DMS153 (cell line): ENCODE results near the gene STX8.

Experiments used
- DNase-seq: peaks from one replicate; lab custom pipeline; 2025; lab: John Stamatoyannopoulos, UW

The STX8 gene

DNA sequence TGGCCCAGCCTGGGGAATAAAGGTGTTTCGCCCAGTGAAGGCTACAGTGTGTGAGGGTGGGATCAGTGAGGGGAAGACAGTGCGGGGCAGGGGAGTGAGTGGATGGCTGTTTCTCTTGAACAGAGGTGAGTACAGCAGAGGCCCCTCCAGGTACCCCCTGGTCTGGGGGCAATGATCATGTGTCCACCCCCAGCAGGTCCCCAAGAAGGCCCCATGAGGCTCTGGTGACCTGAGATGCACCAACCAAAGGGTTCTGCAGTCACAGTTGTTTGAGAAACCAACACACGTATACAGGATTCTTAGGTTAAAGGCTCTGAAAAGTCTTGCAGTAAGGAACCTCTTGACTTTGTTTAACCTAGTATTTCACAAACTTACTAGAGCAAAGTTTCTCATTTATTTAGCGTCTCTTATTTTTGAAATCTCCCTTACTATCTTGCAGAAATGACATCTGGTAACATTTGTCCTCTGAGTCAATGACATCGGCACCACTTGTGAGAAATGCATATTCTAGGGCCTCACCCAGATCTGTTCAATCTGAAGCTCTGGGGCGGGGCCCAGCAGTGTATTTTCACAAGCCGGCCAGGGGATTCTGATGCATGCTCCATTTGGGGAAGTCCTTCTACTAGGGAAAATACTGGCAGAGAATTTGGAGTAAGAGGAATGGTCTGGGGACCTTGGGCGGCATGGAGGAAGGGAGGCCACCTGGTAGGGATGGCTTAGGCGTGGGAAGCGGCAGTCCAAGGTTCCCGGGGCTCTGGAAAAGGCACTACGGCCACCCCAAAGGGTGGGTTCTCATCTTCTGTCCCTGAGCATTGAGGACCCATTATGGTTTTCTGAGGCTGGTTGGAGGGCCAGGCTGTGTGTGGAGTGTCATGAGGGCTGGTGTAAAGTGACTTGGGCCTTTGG lies 337.0 kb downstream of the STX8 start:
- no peak for DNase-seq

DNA sequence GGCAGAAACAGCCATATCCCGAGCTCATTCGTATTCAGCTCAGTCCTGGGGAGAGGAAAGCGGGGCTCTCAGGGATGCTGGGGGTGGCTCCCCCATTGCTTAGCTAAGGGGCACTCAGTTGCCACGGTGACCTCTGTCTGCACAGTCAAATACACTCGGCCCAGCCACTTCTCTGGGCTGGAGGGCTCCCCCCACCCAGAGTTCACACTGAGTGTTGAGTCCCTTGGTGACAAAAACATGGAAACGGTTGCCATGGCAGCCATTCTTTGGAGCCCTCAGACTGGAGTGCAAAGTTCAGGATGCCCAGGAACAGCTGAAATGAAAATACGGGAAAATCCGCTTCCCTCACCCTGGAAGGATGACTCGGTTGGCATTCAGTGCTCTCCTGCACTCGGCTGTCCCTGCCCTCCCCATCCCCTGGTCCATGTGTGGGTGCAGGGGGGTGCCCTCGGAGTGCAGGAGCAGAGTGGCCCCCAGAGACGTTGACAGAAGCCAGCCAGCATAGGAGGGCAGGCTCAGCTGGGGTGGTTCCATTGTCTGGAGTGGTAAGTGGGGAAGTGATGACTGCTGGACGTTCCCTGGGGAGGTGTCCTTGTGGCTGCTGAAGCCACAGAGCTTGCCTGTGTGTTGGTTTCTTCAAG lies 337.8 kb downstream of the STX8 start:
- DNase-seq, result no peak

DNA sequence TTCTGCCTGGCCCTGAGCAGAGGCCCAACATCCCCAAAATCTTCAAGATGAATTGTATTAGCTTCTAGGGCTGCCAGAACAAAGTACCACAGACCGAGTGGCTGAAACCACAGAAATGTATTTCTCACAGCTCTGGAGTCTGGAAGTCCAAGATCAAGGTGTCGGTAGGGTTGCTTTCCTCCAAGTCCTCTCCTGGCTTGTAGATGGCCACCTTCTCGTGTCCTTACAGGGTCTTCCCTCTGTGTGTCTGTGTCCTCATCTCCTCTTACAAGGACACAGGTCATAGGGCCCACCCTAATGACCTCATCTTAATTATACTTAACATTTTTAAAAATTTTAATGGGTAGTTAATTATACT lies 338.6 kb downstream of the STX8 start:
- no peak for DNase-seq

DNA sequence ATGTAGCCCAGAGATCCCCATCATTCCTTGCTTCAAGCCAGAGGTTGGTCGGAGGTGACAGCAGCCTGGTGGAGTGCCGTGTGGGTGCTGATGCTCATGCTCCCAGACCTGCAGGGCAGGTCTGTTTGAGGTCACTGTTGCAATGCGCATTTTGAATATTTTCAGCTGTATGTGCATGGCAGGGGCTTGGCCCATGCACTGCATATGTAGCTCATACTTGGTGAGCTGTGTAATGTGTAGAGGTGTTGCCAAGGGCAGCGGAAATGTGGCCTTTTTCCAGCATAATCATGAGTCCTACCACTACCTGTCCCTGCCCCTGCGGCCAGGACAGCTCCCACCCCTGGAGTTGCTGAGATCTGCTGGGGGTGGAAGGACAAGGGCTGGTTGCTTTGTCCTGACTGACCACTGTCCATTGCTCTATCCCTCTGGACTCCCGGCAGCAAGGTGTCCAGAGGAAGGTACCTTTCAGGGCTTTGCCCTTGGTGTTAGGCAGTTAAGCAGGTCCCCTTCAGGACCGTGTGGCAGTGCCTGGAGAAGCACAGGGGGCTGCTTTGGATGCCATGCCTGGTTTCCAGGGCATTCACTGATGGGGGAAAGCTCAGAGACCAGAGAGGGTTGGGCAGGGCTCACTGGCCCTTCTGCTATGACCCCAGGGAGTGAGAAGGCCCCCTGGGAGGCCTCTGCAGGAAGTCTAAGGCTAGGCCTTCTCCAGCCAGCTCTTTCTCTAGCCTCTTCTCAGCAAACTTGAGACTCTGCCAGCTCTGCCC lies 339.2 kb downstream of the STX8 start:
- DNase-seq, result no peak

DNA sequence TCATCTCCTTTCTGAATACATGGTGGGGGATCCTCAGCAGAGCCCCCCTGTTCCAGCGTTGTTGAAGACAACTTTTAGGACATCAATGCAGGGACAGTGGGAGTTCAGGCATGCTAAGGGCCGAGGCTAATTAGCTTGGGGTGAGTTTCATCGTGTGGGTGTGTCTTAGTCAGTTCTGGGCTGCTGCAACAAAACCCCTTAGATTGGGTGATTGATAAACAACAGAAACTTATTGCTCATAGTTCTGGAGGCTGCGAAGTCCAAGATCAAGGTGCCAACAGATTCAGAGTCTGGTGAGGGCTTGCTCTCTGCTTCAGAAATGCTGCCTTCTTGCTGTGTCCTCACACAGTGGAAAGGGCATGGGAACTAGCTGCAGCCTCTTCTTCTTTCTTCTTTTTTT lies 340.3 kb downstream of the STX8 start:
- DNase-seq, result no peak

DNA sequence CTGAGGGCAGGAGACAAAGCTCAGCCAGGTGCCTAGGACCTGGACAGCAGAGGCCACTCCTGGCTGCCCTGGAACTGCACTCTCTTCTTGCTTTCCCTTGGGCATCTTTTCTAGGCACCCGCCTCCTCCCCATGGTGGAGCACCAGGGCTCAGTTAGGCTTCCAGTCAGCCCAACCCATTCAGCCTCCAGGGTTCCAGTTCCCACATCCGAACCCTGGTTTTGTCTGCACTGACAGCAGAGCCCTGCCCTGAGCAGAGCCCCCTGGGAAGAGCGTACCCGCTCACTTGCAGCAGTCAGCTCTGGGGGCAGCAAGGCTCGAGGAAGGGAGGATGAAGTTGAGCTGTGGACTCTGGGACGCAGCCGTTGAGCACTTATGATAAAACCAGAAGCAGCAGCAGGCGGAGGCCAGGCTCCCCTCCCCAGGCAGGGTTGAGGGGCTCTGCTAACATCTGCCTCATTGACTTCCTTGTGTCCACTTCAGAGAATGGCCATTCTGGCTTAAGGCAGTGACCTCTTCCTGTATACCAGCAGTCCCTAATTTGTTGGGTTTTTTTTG lies 341.2 kb downstream of the STX8 start:
- no peak for DNase-seq

DNA sequence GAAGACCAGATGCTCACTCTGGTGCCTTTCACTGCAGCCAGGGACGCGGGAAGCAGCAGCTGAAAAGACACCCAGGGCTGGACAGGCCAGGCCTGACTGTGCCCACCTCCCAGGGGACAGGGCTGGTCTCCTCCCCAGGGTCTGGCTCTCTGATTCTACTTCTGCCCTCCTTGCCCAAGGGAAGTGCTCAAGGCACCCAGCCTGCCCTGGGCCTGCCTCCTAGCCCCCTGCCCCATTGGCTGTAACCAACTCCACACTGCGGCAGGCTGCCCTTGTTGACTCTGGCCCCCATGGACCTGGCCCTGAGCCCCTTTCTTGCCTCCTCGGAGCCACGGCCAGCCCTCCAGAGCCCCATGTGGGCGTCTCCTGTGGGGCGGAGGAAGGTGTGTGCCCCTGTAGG lies 341.9 kb downstream of the STX8 start:
- no peak for DNase-seq

DNA sequence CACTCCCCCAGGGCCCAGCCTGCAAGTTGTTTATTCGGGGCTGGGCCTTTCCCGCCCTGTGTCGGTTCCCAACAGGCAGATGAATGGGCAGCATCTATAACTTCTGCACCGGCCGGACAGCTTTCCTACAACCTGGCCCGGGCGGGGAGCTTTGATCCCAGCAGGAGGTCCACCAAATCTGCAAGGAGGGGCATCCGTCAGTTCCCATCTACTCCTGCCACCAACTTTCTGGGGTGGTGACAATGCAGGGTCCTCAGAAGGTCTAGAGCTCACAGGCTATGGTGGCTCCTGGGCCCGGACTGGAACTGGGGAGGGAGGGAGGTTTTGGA lies 342.4 kb downstream of the STX8 start:
- DNase-seq, result no peak

DNA sequence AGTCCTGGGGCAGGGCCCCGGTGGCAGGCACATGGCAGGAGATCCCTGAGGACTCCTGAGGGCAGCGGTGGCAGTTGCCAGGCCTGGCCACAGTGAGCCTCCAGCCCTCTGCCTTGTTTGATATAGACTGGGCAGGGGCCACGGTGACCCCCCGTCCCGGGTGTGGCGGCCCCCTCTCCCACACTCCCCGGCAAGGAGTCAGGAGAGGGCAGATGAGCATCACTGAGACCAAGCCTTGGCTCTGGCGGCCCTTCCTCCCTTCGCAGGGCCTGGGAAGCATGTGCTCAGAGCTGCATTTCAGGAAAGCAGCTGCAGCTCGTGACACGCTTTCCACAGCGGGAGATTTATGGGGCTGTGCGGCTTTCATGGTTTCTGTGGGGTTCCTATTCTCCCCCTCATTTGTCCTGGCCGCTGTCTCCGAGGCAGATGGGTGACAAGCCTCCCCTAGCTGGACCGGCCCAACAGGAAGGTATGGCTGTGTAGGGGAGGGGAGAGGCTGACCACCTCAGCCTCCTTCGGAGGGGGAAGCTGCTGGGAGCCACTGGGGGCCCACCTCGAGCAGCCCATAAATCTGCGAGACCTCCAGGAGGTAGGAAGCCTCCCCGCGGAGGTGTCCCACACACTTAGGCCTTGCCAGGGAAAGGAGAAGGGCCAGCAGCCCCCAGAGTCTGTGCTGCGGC lies 342.9 kb downstream of the STX8 start:
- no peak for DNase-seq

DNA sequence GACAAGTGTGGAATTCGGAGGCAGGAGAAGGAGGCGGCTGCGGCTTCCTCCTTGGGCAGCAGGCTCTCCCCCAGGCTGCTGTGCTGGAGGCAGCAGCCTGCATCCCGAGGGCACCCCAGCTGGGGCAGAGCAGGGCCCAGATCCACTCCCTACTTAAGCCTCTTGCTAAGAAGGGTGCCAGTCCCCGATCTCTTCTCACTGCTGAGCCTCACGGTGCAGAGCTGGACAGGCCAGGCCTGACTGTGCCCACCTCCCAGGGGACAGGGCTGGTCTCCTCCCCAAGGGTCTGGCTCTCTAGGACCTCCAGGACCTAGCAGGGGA lies 343.5 kb downstream of the STX8 start:
- no peak for DNase-seq

DNA sequence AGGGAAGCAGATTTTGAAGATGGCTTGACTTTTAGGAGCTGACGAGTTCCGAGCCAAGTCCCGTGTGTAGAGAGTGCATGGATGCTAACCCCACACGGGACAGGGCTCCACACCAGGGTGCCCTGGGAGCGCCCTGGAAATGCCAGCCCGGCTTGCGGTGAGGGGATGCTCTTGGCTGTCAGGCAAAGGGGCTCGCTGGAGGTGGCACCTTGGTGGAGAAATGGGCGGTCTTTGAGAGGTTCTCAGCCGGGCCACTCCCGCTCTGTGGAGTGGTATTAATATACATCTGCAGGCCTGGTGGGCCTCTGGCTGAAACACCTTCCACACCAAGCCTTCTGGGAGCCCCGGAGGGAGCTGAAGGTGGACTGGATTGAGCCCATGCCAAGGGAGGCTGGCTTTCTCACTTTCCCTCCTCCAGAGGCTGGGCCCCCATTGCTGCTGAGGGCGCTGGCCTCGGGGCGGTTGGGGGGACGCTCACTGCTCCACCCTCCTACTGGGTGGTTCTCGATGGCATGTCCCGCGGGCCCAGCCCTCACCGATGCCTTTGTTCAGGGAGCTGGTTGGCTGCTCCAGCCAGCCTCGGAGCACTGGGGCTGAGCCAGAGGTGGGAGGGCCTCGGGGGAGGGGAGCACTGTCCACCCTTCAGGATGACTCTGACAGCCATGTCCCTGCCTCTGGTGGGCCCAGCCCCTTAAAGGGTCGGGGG lies 344.0 kb downstream of the STX8 start:
- no peak for DNase-seq

DNA sequence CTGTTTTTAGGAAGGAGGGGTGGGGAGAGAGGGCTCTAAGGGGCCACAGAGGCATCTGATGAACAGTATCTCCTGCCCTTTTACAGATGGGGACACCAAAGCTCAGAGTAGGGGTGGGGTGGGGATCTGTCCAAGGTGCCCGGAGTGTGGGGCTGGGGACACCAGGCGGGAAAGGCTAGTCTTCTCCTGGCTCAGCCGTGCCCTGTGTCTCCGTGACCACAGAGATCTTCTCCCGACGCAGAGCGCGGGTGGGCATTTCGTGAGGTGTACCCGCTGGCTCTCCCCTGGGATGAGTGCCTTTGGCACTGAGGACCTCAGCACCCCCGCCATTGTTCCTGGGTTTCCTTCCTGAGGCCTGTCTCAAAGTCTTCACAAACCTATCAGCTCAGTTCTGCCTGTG lies 344.8 kb downstream of the STX8 start:
- no peak for DNase-seq

DNA sequence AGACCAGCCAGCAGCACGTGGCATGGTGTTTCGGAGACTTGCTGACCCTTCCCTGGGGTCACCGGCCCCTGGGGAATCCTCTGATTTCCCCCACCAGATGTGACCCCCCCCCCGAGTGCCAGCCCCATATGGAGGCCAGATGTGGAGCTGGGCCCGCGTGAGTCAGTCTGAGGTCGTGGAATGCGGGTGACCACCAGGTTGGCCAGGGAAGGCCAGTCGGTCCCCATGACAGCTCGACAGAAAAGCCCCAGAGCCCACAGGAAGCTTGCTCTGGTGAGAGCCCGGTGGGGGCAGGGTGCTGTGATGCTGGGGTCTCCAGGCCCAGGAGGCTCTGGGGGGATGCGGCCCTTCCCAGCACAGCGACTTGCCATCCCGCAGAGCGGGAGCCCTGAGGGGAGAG lies 345.3 kb downstream of the STX8 start:
- DNase-seq, result no peak

DNA sequence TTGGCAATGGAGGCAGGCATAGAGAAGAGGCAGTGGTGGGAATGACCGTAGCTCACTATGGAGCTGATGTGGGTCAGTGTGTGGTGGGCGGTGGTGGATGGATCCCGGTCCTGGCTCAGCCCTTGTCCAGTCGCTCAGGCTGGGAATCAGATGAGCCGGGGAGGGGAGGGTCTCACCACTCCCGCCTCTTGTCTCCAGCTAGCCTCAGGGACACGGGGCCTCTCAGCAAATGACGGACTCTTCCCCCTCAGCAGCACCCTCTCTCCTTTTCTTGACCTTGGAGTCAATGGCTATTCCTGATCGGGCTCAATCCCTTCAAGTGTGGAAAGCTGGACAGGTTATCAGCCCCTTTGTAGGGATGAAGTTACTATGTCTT lies 345.8 kb downstream of the STX8 start:
- no peak for DNase-seq

DNA sequence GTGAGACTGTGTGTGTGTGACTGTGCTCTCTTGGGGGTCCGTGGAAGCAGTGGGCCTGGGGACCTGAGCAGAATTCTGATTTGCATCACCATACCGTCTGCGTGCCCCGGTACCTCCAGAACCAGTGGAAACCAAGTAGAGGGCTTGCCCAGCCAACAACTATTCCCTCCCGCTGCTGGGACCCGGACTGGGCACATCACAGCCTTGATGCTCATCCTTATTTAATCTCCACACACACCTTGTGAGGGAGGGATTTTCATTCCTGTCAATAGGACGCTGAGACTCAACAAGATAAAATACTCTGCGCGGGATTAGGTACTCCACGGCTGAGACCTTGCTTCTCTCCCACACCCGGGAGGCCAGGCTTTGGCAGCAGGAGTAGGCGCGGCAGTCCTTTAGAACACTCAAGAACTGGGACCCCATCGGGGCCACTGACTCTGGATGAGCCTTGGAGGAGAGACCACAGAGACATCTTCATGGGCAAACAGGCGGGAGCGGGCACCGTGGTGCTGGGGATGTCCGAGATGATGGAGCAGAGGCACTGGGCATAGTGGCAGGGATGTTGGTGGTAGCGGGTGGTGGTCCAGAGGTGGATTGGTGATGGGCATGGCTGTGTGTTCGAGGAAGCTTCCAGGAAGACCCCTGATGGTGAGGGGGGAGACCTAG lies 346.3 kb downstream of the STX8 start:
- no peak for DNase-seq

DNA sequence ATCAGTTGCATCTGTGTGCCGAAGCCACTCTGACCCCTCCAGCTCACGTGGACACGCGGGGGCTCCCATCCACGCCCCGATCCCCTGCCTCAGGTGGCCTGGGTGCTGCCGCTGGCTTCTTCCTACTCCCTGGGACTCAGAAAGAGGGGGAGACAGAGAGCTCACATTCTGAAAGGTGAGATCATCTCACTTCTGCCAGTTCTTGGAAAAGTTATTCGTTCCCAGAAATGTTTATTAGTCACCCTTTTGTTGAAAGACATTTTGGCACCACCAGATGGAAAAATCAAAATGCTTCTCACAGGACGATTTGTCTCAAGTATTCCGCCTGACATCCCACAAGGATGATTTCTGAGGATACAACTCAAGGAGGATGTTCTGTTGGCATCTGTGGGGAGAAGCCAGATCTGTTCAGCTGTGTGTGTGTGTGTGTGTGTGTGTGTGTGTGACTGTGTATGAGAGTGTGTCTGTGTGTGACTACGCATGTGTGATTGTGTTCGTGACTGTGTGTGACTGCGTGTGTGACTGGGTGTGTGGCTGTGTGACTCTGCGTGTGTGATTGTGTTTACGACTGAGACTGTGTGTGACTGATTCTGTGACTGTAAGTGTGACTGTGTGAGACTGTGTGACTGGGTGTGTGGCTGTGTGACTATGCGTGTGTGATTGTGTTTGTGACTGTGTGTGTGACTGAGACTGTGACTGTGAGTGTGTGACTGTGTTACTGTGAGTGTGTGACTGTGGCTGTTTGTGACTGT lies 347.0 kb downstream of the STX8 start:
- no peak for DNase-seq

DNA sequence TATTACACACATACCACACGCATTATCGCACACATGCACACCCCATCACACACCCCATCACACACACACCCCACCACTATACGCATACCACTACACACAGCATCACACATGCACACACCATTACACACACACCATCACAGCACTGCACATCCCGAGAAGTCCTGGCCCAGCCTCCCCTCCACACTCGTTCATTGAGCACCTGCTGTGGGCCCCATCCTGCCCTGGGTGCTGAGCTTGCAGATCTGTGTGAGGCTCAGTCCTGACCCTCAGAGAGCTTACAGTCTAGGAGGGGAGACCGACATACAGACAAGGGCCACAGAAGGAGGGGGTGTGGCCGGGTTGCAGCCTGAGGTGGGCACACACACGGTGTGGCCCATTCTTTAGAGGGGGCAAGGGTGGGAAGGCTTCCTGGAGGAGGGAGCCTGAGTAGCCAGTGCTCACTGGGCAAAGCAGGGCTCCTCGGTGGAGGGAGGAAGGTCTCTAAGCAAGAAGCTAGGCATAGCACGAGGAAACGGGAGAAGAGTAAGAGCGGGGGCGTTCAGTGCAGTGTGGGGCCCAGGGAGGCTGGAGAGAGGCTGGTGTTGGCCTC lies 347.7 kb downstream of the STX8 start:
- no peak for DNase-seq

DNA sequence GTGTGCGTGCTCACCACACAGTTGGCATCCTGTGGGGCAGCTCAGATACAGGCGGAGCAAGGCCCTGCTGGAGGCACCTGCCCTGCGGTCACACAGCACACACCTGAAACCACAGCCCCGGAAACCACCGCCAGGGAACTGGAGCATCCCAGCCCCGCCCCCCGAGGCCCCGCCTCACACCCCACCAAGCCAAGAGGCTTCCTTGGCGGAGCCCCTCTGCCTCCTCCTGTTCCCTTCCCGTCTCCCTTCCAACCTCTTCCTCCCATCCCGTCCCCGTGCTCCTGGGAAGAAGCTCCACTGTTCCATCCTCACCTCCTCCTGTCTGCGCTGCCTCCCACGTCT lies 348.9 kb downstream of the STX8 start:
- DNase-seq, result no peak

DNA sequence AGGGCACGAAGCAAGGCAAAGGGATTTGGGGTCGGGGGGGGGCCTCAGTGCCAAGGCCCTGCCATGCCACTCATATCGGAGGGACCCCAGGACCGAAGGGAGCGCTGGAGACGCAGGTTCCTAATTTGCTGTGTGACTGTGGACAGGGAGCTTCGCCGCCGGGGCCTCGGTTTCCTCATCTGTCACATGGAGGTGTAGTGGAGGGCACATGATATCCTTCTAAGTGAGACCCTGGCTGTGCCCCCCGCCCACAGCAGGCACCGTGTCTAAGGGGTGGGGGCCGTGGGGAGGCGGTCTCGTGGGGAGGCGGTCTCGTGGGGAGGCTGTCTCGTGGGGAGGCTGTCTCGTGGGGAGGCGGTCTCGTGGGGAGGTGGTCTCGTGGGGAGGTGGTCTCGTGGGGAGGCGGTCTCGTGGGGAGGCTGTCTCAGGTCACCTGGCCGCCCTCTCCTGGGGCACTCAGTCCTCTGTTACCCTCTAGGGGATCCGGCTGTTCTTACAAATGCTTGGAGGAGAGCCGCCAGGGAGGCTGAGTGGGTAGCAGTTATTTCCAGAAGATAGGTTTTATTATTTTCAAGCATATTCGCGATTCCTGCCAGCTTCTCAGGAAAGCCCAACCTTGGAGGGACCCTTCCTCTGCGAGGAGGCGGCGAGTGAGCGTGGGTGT lies 349.4 kb downstream of the STX8 start:
- DNase-seq, result no peak
